Pancreas (tissue), 10 donors: ENCODE measurements around the gene SLC35F1. TPM values are rescaled to one million over a fixed set of nuclear protein-coding genes. Genes with fewer than 3 reads are reported as not detected.

Experiments
- ATAC-seq, 4 donors: fragments of 200-7000 bp; cut with Tn5 transposase; one replicate each; pipeline versions ENCODE4 v1.8.0 to v1.9.1; 2020; ENCODE audit warnings: mild to moderate bottlenecking in 4 of 4, moderate library complexity in 4 of 4
- DNase-seq, 6 donors: peaks; one replicate each; pipeline ENCODE4 v3.0.0-alpha.2; 2020
- FAIRE-seq: peaks from 2 replicates; lab custom pipeline; 2012; peaks lifted over from hg19 to GRCh38; lab: Jason Lieb, UNC
- H3K27ac ChIP-seq, 4 donors: fragments of 200-600 bp; sonication (generic); 1 replicate in 3 of 4; 2 replicates in 1 of 4; pipeline versions ENCODE4 v1.5.0 to v1.8.0; 2020
- H3K27me3 ChIP-seq, 4 donors: fragments of 200-600 bp; one replicate each; pipeline ENCODE4 v1.8.0; 2021
- H3K36me3 ChIP-seq, 3 donors: fragments of 200-600 bp; sonication (generic) in 1 of 3; one replicate each; pipeline versions ENCODE4 v1.5.0 to v1.8.0; 2020 to 2021
- H3K4me1 ChIP-seq, 3 donors: fragments of 200-600 bp; one replicate each; pipeline ENCODE4 v1.8.0; 2021
- H3K4me3 ChIP-seq, 4 donors: fragments of 200-600 bp; sonication (generic) in 2 of 4; one replicate each; pipeline versions ENCODE4 v1.5.0 to v1.8.0; 2020 to 2021
- H3K9me3 ChIP-seq, 4 donors: fragments of 200-600 bp; one replicate each; pipeline ENCODE4 v1.8.0; 2021
- CTCF ChIP-seq, 4 donors: fragments of 200-600 bp; sonication (generic) in 3 of 4; IDR thresholded peaks; one replicate each; pipeline versions ENCODE4 v1.5.0 to v1.8.0; 2021; ENCODE audit warnings: antibody characterized with exemption in 4 of 4
- WGBS, 2 donors: extraction: QIAGEN DNeasy Blood & Tissue Kit; methylation state at CpG; one replicate each; pipeline ENCODE4 v1.1.7; 2013; 5-methylcytosine and 5-hydroxymethylcytosine counted together
- intact Hi-C, 3 donors: fragments of 100-400 bp; cut with DNase I; formaldehyde crosslinking; loops; one replicate each; pipeline versions ENCODE4 v1.11.1 to v1.14.2; 2022
- polyA plus RNA-seq, 2 donors: library from polyadenylated mRNA; stranded (reverse); fragments of 200-250 nt; gene quantifications; one replicate each; pipeline ENCODE4 v1.2.3, GENCODE V29; 2013
- total RNA-seq, 6 donors: library from RNA; stranded (reverse); fragmentation: NEBNext Ultra II Directional in 4 of 6; extraction: Animal tissue kit (Norgen Biotek cat#: 25700) in 4 of 6; gene quantifications; one replicate each; pipeline versions ENCODE4 v1.2.1 to v1.2.4, GENCODE V29; 2021 to 2023
- donor health status: healthy with polysubstance abuse.
- donor health status: DM: no; HTN: no; CAD: no; lungs with moderate emphysema.
- donor health status: DM: no; HTN: no; CAD: no.
- donor health status: control.
- donor health status: control.
- donor health status: Bipolar disorder and iron deficiency.
- donor health status: DM: yes; HTN: yes; CAD: no.
- donor health status: DM: no; HTN: no; CAD: no.
- donor health status: DM: no; HTN: no; CAD: no.
- donor health status: DM: yes; HTN: yes; CAD: no.

The SLC35F1 gene
- total and polyA plus RNA-seq, 8 donors = 0.14 to 2.1 (median 0.29) TPM

- FAIRE-seq = no peak
- H3K27me3 ChIP-seq = no peaks in the 10 kb centered on the region
- WGBS, 2 donors = 48 to 50% methylated on average over 1 of the region's 1 CpG
Observed at GRCh38 chr6:118174071-118174470, 267.0 kb downstream of the SLC35F1 start.

GRCh38 chr6:118177720-118178119 is 270.7 kb downstream of the SLC35F1 start:
- TF ChIP-seq CTCF (IDR thresholded peaks at IDR 0.05) = no peak
- Histone ChIP-seq H3K4me3 (no peak overlapping the region), H3K9me3 (no peaks in the 10 kb centered on the region), H3K27ac (no peak overlapping the region), H3K36me3 (no peaks in the 10 kb centered on the region), H3K27me3 (no peaks in the 10 kb centered on the region), H3K4me1 (no peaks in the 10 kb centered on the region)
- ATAC-seq (no peak), DNase-seq (no peak), FAIRE-seq (no peak)
- intact Hi-C loops = no loop called here
- WGBS, 2 donors = 46 to 72% methylated on average over 3 of the region's 3 CpGs

More at GRCh38 chr6:118174071-118174470, 267.0 kb downstream of the SLC35F1 start:
- H3K27ac ChIP-seq = no peak overlapping the region
- DNase-seq (no peak), ATAC-seq (no peak)
- H3K36me3 ChIP-seq = no peaks in the 10 kb centered on the region
- no peaks in the 10 kb centered on the region for H3K4me1 ChIP-seq
- TF ChIP-seq CTCF (IDR thresholded peaks at IDR 0.05) = no peak
- no peaks in the 10 kb centered on the region for H3K9me3 ChIP-seq
- intact Hi-C loops = no loop called here
- no peak overlapping the region for H3K4me3 ChIP-seq

- DNase-seq = no peak
- no peak for FAIRE-seq
- intact Hi-C loops = no loop called here
- H3K27ac ChIP-seq = no peak overlapping the region
- H3K27me3 ChIP-seq = no peaks in the 10 kb centered on the region
- H3K4me1 ChIP-seq = no peaks in the 10 kb centered on the region
- no peaks in the 10 kb centered on the region for H3K9me3 ChIP-seq
- no peaks in the 10 kb centered on the region for H3K36me3 ChIP-seq
- WGBS, 2 donors = 70 to 93% methylated on average over 1 of the region's 1 CpG
- no peak for ATAC-seq
- TF ChIP-seq CTCF (IDR thresholded peaks at IDR 0.05) = no peak
- H3K4me3 ChIP-seq = no peak overlapping the region
Observed at GRCh38 chr6:118179048-118179447, 272.0 kb downstream of the SLC35F1 start.

- 51 to 61% methylated on average over 1 of the region's 1 CpG for WGBS, 2 donors
- no peaks in the 10 kb centered on the region for H3K36me3 ChIP-seq
- no peaks in the 10 kb centered on the region for H3K27me3 ChIP-seq
- intact Hi-C loops = no loop called here
- FAIRE-seq = no peak
- H3K9me3 ChIP-seq = no peaks in the 10 kb centered on the region
- no peak for TF ChIP-seq CTCF (IDR thresholded peaks at IDR 0.05)
- no peak overlapping the region for H3K27ac ChIP-seq
- ATAC-seq = no peak
- no peak for DNase-seq
- no peaks in the 10 kb centered on the region for H3K4me1 ChIP-seq
- no peak overlapping the region for H3K4me3 ChIP-seq
Observed at GRCh38 chr6:118186672-118187567, 279.9 kb downstream of the SLC35F1 start.
